Measurements from ENCODE around the gene QDPR.
"Not testable (repeated sequence)": the region's sequence is repeated elsewhere in the genome, so short reads cannot be mapped to it uniquely, and the experiment has no call there.

QDPR gene

GRCh38 chr4:17511950-17512795 lies at the start of gene QDPR:
QDPR (minus strand) TSS chr4:17512090; CDS start chr4:17512054, 36 bp downstream.
- DNase-seq (ENCODE audit: low read depth in 1 of 2, low spot score in 1 of 2) = peak; percentile 33 to 68

- no peak for DNase-seq (ENCODE audit: low read depth in 1 of 2, low spot score in 1 of 2)
These were observed 49.5 kb upstream of the QDPR start for GRCh38 chr4:17561195-17561909.

- DNase-seq (ENCODE audit: low read depth in 1 of 2, low spot score in 1 of 2) = no peak
These were observed 48.3 kb upstream of the QDPR start for GRCh38 chr4:17560065-17560673.

GRCh38 chr4:17559709-17560048 lies 47.8 kb upstream of the QDPR start:
- DNase-seq (ENCODE audit: low read depth in 1 of 2, low spot score in 1 of 2) = no peak

GRCh38 chr4:17558941-17559708 lies 47.2 kb upstream of the QDPR start:
- no peak for DNase-seq (ENCODE audit: low read depth in 1 of 2, low spot score in 1 of 2)

GRCh38 chr4:17557880-17558279 lies 46.0 kb upstream of the QDPR start:
- DNase-seq (ENCODE audit: low read depth in 1 of 2, low spot score in 1 of 2) = no peak

GRCh38 chr4:17556498-17556897 lies 44.6 kb upstream of the QDPR start:
- no peak for DNase-seq (ENCODE audit: low read depth in 1 of 2, low spot score in 1 of 2)

GRCh38 chr4:17554568-17554967 lies 42.7 kb upstream of the QDPR start:
- DNase-seq (ENCODE audit: low read depth in 1 of 2, low spot score in 1 of 2) = no peak

GRCh38 chr4:17552427-17552826 lies 40.5 kb upstream of the QDPR start:
- DNase-seq (ENCODE audit: low read depth in 1 of 2, low spot score in 1 of 2) = no peak

GRCh38 chr4:17550549-17550948 lies 38.7 kb upstream of the QDPR start:
- no peak for DNase-seq (ENCODE audit: low read depth in 1 of 2, low spot score in 1 of 2)

- no peak for DNase-seq (ENCODE audit: low read depth in 1 of 2, low spot score in 1 of 2)
These were observed 34.8 kb upstream of the QDPR start for GRCh38 chr4:17546678-17547077.

GRCh38 chr4:17546222-17546621 lies 34.3 kb upstream of the QDPR start:
- no peak for DNase-seq (ENCODE audit: low read depth in 1 of 2, low spot score in 1 of 2)

GRCh38 chr4:17545374-17546140 lies 33.7 kb upstream of the QDPR start:
- no peak for DNase-seq (ENCODE audit: low read depth in 1 of 2, low spot score in 1 of 2)

GRCh38 chr4:17544831-17545234 lies 32.9 kb upstream of the QDPR start:
- no peak for DNase-seq (ENCODE audit: low read depth in 1 of 2, low spot score in 1 of 2)

GRCh38 chr4:17544205-17544604 lies 32.3 kb upstream of the QDPR start:
- DNase-seq (ENCODE audit: low read depth in 1 of 2, low spot score in 1 of 2) = no peak

GRCh38 chr4:17537060-17537459 lies 25.2 kb upstream of the QDPR start:
- not testable (repeated sequence) for DNase-seq (ENCODE audit: low read depth in 1 of 2, low spot score in 1 of 2)

GRCh38 chr4:17535906-17536305 lies 24.0 kb upstream of the QDPR start:
- no peak for DNase-seq (ENCODE audit: low read depth in 1 of 2, low spot score in 1 of 2)

GRCh38 chr4:17535242-17535641 lies 23.4 kb upstream of the QDPR start:
- DNase-seq (ENCODE audit: low read depth in 1 of 2, low spot score in 1 of 2) = no peak

- no peak for DNase-seq (ENCODE audit: low read depth in 1 of 2, low spot score in 1 of 2)
These were observed 22.8 kb upstream of the QDPR start for GRCh38 chr4:17534705-17535104.

GRCh38 chr4:17531538-17532285 lies 19.8 kb upstream of the QDPR start:
- no peak for DNase-seq (ENCODE audit: low read depth in 1 of 2, low spot score in 1 of 2)

All from activated T-helper 1 cell treated with anti-CD3 and anti-CD28 coated beads, Interleukin-2, amount 50 U/mL, for 16 hours (primary cell).